Spleen (tissue), 11 donors: Measurements from ENCODE around the gene PPP1R9B. TPM values are rescaled to one million over a fixed set of nuclear protein-coding genes. Genes with fewer than 3 reads are reported as not detected.
A peak's percentile ranks its signal among the peaks of the same experiment; 100 is the strongest.

ENCODE experiments used
- DNase-seq: peaks from one replicate; pipeline ENCODE4 v3.0.0-alpha.2; 2020
- H3K27ac ChIP-seq, 8 donors: fragments of 200-600 bp; sonication (generic) in 7 of 8; 1 replicate in 4 of 8; 2 replicates in 4 of 8; pipeline versions ENCODE4 v1.5.0 to v1.8.0; 2016 to 2021; ENCODE audit warnings: inconsistent platforms in 4 of 8, mild to moderate bottlenecking in 4 of 8, moderate library complexity in 1 of 8
- H3K27me3 ChIP-seq, 7 donors: fragments of 200-600 bp; sonication (generic) in 6 of 7; replicated peaks in 1 of 7; 1 replicate in 4 of 7; 2 replicates in 3 of 7; pipeline versions ENCODE4 v1.5.0 to v1.8.0; 2016 to 2021; ENCODE audit warnings: inconsistent platforms in 3 of 7, mild to moderate bottlenecking in 1 of 7
- H3K36me3 ChIP-seq, 6 donors: fragments of 200-600 bp; sonication (generic) in 5 of 6; 1 replicate in 4 of 6; 2 replicates in 2 of 6; pipeline versions ENCODE4 v1.5.0 to v1.8.0; 2016 to 2021; ENCODE audit warnings: inconsistent platforms in 2 of 6
- H3K4me1 ChIP-seq, 6 donors: fragments of 200-600 bp; sonication (generic) in 5 of 6; 1 replicate in 3 of 6; 2 replicates in 3 of 6; pipeline versions ENCODE4 v1.5.0 to v1.8.0; 2016 to 2021; ENCODE audit warnings: inconsistent platforms in 3 of 6
- H3K4me3 ChIP-seq, 8 donors: fragments of 200-600 bp; sonication (generic) in 7 of 8; 1 replicate in 4 of 8; 2 replicates in 4 of 8; pipeline versions ENCODE4 v1.5.0 to v1.8.0; 2016 to 2021; ENCODE audit warnings: inconsistent platforms in 4 of 8, mild to moderate bottlenecking in 4 of 8, moderate library complexity in 2 of 8
- H3K9me3 ChIP-seq, 8 donors: fragments of 200-600 bp; sonication (generic) in 7 of 8; 1 replicate in 4 of 8; 2 replicates in 4 of 8; pipeline versions ENCODE4 v1.5.0 to v1.8.0; 2016 to 2021; ENCODE audit warnings: inconsistent platforms in 4 of 8
- POLR2A ChIP-seq, 3 donors: fragments of 450-650 bp; IDR thresholded peaks; one replicate each; pipeline ENCODE4 v1.5.1; 2017; ENCODE audit warnings: antibody characterized with exemption in 3 of 3, mild to moderate bottlenecking in 1 of 3
- POLR2AphosphoS5 ChIP-seq, 3 donors: sonication (generic); formaldehyde crosslinking; IDR thresholded peaks; one replicate each; pipeline ENCODE4 v1.5.1; 2017; ENCODE audit warnings: antibody characterized with exemption in 3 of 3
- WGBS, 5 donors: extraction: QIAGEN DNeasy Blood & Tissue Kit in 3 of 5; methylation state at CpG; one replicate each; pipeline versions ENCODE4 v1.1.5 to v1.1.7; 2013 to 2018; 5-methylcytosine and 5-hydroxymethylcytosine counted together
- intact Hi-C: fragments of 100-400 bp; cut with DNase I; formaldehyde crosslinking; loops from one replicate; pipeline ENCODE4 v1.15.0; 2023; ENCODE audit warnings: low total_unique reads
- polyA plus RNA-seq, 3 donors: library from polyadenylated mRNA; stranded (reverse); fragments of 200-250 nt; gene quantifications; one replicate each; pipeline ENCODE4 v1.2.1, GENCODE V29; 2013
- total RNA-seq, 7 donors: library from RNA; depleted of rRNA in 3 of 7; stranded (reverse); fragments of >200 nt in 3 of 7; fragmentation: NEBNext Ultra II Directional in 4 of 7; extraction: Animal tissue kit (Norgen Biotek cat#: 25700) in 4 of 7; gene quantifications; one replicate each; pipeline versions ENCODE4 v1.1.0 to v1.2.1, GENCODE V29; 2016 to 2021
- TF ChIP-seq, protein P1 (sequence below), 11 experiments: fragments of 200-600 bp in 7 of 11; fragments of 450-650 bp in 4 of 11; sonication (generic) in 4 of 11; IDR thresholded peaks in 8 of 11; conservative IDR thresholded peaks in 3 of 11; 1 replicate in 7 of 11; 2 replicates in 4 of 11; pipeline versions ENCODE4 v1.4.0 to v1.8.0; 2016 to 2021; ENCODE audit warnings: antibody characterized with exemption in 11 of 11, inconsistent platforms in 4 of 11, mild to moderate bottlenecking in 1 of 11
- donor health status: healthy with polysubstance abuse.
- donor health status: DM: no; HTN: no; CAD: no; lungs with moderate emphysema.
- donor health status: DM: no; HTN: no; CAD: no.
- donor health status: Bipolar disorder and iron deficiency.
- donor health status: healthy.
- donor health status: DM: no; HTN: no; CAD: no.
- donor health status: DM: yes; HTN: yes; CAD: no.

PPP1R9B gene
- total and polyA plus RNA-seq, 10 donors = 30.0 to 136 (median 86.2) TPM

DNA sequence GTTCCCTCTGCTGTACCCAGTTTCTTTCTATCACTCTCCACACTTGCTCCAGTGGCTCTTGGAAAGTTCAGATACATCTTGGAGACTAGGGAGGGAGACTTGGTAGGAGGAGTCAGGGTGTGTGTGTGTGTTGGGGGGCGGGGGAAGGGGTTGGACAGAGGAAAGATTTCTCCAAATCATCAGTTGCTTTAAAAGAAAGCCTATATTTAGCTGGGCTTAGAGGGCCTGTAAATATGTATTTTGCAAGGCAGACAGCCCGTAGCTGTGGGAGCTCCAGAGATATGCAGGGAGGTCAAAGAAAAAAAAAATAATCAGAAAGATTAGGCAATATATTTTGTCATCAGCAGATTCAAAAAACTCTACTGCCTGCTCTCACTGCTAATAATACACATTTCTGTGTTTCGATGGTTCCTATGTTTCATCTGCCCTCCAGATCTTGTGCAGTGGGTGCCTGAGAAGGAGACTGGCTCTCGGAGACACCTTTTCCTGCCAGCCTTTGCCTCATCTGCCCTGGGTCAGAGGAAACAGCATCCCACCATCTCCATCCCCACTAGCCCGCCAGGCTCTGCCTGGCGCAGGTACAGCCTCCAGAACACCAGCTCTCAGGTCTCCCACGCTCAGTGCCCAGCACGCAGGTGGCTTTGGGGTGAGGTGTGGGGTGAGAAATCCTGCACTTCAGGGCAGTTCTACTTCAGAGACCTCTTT is 4.8 kb upstream of the PPP1R9B start:
- TF ChIP-seq POLR2AphosphoS5 (IDR thresholded peaks at IDR 0.05) (no peak), POLR2A (IDR thresholded peaks at IDR 0.05) (no peak)
- TF ChIP-seq, protein P1, sequence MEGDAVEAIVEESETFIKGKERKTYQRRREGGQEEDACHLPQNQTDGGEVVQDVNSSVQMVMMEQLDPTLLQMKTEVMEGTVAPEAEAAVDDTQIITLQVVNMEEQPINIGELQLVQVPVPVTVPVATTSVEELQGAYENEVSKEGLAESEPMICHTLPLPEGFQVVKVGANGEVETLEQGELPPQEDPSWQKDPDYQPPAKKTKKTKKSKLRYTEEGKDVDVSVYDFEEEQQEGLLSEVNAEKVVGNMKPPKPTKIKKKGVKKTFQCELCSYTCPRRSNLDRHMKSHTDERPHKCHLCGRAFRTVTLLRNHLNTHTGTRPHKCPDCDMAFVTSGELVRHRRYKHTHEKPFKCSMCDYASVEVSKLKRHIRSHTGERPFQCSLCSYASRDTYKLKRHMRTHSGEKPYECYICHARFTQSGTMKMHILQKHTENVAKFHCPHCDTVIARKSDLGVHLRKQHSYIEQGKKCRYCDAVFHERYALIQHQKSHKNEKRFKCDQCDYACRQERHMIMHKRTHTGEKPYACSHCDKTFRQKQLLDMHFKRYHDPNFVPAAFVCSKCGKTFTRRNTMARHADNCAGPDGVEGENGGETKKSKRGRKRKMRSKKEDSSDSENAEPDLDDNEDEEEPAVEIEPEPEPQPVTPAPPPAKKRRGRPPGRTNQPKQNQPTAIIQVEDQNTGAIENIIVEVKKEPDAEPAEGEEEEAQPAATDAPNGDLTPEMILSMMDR (IDR thresholded peaks at IDR 0.05 in 8 of 11, conservative IDR thresholded peaks at IDR 0.05 in 3 of 11) = no peak
- no peaks in the 10 kb centered on the region for H3K27me3 ChIP-seq
- 65 to 75% (median 69%) methylated on average over 8 of the region's 8 CpGs for WGBS, 5 donors
- H3K4me1 ChIP-seq = peaks cover 32 to 61% (median 40%) of the 10 kb centered on the region in 6 donors
- no peaks in the 10 kb centered on the region for H3K36me3 ChIP-seq
- intact Hi-C loops = no loop called here
- H3K9me3 ChIP-seq = no peaks in the 10 kb centered on the region
- peak overlapping the region in 7 of 8 donors; percentile 68 to 99 (median 97) for H3K27ac ChIP-seq
- no peak overlapping the region for H3K4me3 ChIP-seq
- DNase-seq = peak; percentile 65

DNA sequence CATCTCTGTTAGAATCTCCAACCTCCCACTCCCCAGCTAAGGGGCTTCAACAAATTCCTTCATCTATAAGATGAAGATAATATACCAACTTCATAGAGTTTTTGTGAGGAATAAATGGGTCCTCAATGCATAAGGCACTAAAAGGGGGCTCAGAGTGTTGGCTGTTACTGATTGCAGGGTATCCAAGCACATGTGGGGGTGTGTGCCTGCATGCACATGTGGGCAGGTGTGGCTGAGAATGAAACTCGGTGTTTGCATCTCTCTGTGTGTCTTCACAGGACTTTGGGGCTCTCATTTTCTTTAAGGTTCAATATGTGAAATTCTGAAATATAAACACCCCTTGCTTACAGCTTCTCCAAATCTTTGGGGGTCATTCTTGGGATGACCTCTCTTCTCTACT is 4.1 kb upstream of the PPP1R9B start:
- 28 to 65% (median 33%) methylated on average over 1 of the region's 1 CpG for WGBS, 5 donors
- TF ChIP-seq POLR2A (IDR thresholded peaks at IDR 0.05) = no peak
- TF ChIP-seq POLR2AphosphoS5 (IDR thresholded peaks at IDR 0.05) = no peak
- TF ChIP-seq, protein P1 (IDR thresholded peaks at IDR 0.05 in 8 of 11, conservative IDR thresholded peaks at IDR 0.05 in 3 of 11) = no peak
- Histone ChIP-seq H3K36me3 (no peaks in the 10 kb centered on the region), H3K4me3 (no peak overlapping the region), H3K9me3 (no peaks in the 10 kb centered on the region), H3K4me1 (peaks cover 32 to 62% (median 40%) of the 10 kb centered on the region in 6 donors), H3K27me3 (no peaks in the 10 kb centered on the region), H3K27ac (peak overlapping the region in 7 of 8 donors; percentile 29 to 99 (median 97))
- intact Hi-C loops = no loop called here
- no peak for DNase-seq

DNA sequence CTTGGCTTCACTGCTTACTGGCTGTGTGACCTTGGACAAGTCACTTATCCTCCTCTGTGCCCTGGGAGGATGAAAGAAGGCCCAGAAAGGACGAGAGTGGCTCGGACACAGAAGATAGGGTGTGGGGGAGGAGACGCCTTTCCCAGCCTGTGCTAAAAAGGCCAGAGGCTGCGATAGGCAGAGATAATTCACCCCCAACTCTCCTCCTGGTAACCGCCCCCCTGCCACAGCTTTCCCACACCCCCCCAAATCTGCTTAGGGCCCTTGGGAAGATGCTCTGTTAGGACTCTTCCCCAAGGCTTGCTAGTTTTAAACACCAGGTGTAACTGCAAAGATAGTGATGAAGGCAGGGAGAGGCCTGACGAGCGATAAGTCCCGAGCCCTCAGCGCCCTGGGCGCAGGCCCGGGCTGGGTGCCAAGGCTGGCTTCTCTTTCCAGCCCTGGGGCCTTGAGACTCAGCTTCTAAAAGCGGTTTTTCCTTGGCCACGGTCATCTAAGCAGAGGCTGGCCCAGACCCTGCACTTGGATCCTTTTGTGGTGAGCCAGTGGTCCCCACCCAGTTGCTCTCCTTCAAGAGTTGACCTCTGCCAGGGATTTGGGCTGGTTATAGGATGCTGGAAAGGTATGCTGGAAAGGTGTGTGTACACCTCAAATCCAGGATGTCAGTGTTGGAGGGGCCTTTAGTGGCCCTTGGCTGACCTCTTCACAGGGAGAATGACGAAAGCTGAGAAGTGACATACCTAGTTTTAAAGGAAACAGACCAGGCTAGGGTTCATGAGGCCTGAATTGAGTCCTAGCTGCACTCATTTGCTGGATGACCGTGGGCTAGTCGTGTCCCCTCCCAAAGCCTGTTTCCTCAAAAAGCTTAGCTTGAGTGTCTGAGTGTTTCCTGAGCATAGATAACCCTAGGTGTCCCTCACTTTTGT is 3.4 kb upstream of the PPP1R9B start:
- intact Hi-C loops = no loop called here
- H3K4me3 ChIP-seq = no peak overlapping the region
- H3K9me3 ChIP-seq = no peaks in the 10 kb centered on the region
- 46 to 66% (median 53%) methylated on average over 13 to 16 of the region's 16 CpGs for WGBS, 5 donors
- no peaks in the 10 kb centered on the region for H3K27me3 ChIP-seq
- peak in 2 of 3 donors; percentile 36 to 42 for TF ChIP-seq POLR2AphosphoS5 (IDR thresholded peaks at IDR 0.05)
- TF ChIP-seq, protein P1 (IDR thresholded peaks at IDR 0.05 in 8 of 11, conservative IDR thresholded peaks at IDR 0.05 in 3 of 11) = no peak
- H3K4me1 ChIP-seq = peaks cover 32 to 68% (median 40%) of the 10 kb centered on the region in 6 donors
- peak overlapping the region; percentile 48 to 99 (median 97) for H3K27ac ChIP-seq
- peak; percentile 81 for DNase-seq
- H3K36me3 ChIP-seq = no peaks in the 10 kb centered on the region

DNA sequence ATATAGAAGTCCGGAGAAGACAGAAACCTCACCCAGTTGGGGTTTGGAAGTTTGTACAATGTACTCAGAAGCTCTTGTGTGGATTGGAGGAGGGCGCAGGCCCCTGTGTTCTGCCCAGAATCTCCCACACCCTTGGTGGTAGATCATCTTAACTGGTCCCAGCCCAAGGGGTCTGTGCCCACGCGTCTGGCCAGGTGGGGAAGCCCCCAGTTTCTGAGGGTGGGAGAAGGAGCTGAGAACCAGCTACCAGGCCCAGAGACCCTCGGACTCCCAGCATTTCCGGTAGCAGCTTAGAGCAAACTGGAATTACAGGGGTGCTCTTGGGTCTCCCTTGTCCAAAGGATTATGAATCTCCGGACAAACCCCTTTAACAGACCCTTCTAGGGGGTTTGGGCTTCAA is 2.3 kb upstream of the PPP1R9B start:
- H3K4me3 ChIP-seq = peak overlapping the region in 3 of 8 donors; percentile 88 to 98 (median 94)

More for the DNA sequence above, 2.3 kb upstream of the PPP1R9B start:
- no peaks in the 10 kb centered on the region for H3K9me3 ChIP-seq
- peaks cover 38 to 74% (median 49%) of the 10 kb centered on the region in 6 donors for H3K4me1 ChIP-seq
- TF ChIP-seq POLR2AphosphoS5 (IDR thresholded peaks at IDR 0.05) = no peak
- TF ChIP-seq POLR2A (IDR thresholded peaks at IDR 0.05) = no peak
- TF ChIP-seq, protein P1 (IDR thresholded peaks at IDR 0.05 in 8 of 11, conservative IDR thresholded peaks at IDR 0.05 in 3 of 11) = no peak
- DNase-seq = peak; percentile 77
- intact Hi-C loops = no loop called here
- peak overlapping the region; percentile 73 to 99 (median 97) for H3K27ac ChIP-seq
- WGBS, 5 donors = 51 to 89% (median 77%) methylated on average over 5 to 7 of the region's 7 CpGs
- no peaks in the 10 kb centered on the region for H3K36me3 ChIP-seq
- H3K27me3 ChIP-seq = no peaks in the 10 kb centered on the region
